Left lung (tissue), 10 donors: ENCODE data around the gene IL3RA. TPM values are rescaled to one million over a fixed set of nuclear protein-coding genes. Genes with fewer than 3 reads are reported as not detected.
"Not testable (repeated sequence)": the region's sequence is repeated elsewhere in the genome, so short reads cannot be mapped to it uniquely, and the experiment has no call there.

Experiments
- ATAC-seq: fragments of 200-7000 bp; cut with Tn5 transposase; one replicate; pipeline ENCODE4 v1.9.1; 2020; ENCODE audit warnings: moderate library complexity
- DNase-seq, 4 donors: peaks; one replicate each; pipeline ENCODE4 v3.0.0-alpha.2; 2013 to 2020
- H3K27ac ChIP-seq, 2 donors: fragments of 200-600 bp; sonication (generic) in 1 of 2; one replicate each; pipeline versions ENCODE4 v1.5.0 to v1.8.0; 2020 to 2021
- H3K27me3 ChIP-seq, 2 donors: fragments of 200-600 bp; sonication (generic) in 1 of 2; one replicate each; pipeline versions ENCODE4 v1.5.0 to v1.8.0; 2020 to 2021
- H3K36me3 ChIP-seq, 2 donors: fragments of 200-600 bp; sonication (generic) in 1 of 2; one replicate each; pipeline versions ENCODE4 v1.5.0 to v1.8.0; 2020 to 2021
- H3K4me1 ChIP-seq, 2 donors: fragments of 200-600 bp; one replicate each; pipeline ENCODE4 v1.8.0; 2021
- H3K4me3 ChIP-seq, 2 donors: fragments of 200-600 bp; sonication (generic) in 1 of 2; one replicate each; pipeline versions ENCODE4 v1.5.0 to v1.8.0; 2020 to 2021; ENCODE audit warnings: mild to moderate bottlenecking in 1 of 2
- H3K9me3 ChIP-seq, 2 donors: fragments of 200-600 bp; sonication (generic) in 1 of 2; one replicate each; pipeline versions ENCODE4 v1.5.0 to v1.8.0; 2020 to 2021
- CTCF ChIP-seq, 2 donors: fragments of 200-600 bp; sonication (generic) in 1 of 2; IDR thresholded peaks; one replicate each; pipeline versions ENCODE4 v1.5.0 to v1.8.0; 2021; ENCODE audit warnings: antibody characterized with exemption in 2 of 2
- intact Hi-C, 2 donors: fragments of 100-400 bp; cut with DNase I; formaldehyde crosslinking; loops; one replicate each; pipeline versions ENCODE4 v1.11.2 to v1.14.2; 2022
- polyA plus RNA-seq, 6 donors: library from polyadenylated mRNA; unstranded; fragments of 120-200 nt; gene quantifications; one replicate each; pipeline ENCODE4 v1.2.1, GENCODE V29; 2013; ENCODE audit not compliant: insufficient read length in 6 of 6
- total RNA-seq, 2 donors: library from RNA; stranded (reverse); fragmentation: NEBNext Ultra II Directional; extraction: Animal tissue kit (Norgen Biotek cat#: 25700); gene quantifications; one replicate each; pipeline ENCODE4 v1.2.1, GENCODE V29; 2021
- donor health status: DM: no; HTN: yes; CAD: no.
- donor health status: DM: no; HTN: no; CAD: no.

IL3RA gene
- total and polyA plus RNA-seq, 8 donors, result 13.9 to 26.6 (median 24.5) TPM

DNA sequence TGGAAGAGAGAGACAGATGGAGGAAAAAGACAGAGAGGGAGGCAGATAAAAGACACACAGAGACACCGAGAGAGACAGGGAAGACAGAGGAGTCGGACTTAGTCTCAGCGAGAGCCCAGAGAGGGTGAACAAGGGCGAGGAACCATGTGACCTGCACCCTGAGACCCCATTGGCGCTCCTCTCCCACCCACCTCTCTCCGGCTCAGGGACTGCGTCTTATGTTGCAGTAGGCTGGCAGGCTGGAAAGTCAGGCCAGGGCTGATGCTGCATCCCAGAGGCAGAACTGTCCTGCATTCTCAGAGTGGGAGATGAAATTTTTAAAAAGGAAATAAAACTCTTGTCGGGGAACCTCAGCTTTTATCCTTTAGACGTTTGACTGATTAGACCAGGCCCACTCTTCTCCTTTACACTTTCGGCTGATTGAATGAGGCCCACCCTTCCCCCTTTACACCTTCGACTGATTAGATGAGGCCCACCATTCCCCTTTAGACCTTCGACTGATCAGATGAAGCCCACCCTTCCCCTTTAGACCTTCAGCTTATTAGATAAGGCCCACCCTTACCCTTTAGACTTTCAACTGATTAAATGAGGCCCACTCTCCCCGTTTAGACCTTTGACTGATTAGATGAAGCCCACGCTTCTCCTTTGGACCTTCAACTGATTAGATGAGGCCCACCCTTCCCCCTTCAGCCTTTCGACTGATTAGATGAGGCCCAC, 29.5 kb upstream of the IL3RA start:
- no peak overlapping the region for H3K27ac ChIP-seq
- intact Hi-C loops, result no loop called here
- peaks cover 0 to 78% of the 10 kb centered on the region in 2 donors for H3K36me3 ChIP-seq
- H3K4me1 ChIP-seq, result no peaks in the 10 kb centered on the region
- H3K9me3 ChIP-seq, result peaks cover 0 to 4% of the 10 kb centered on the region in 2 donors
- DNase-seq (peak in 1 of 4 donors; percentile 18), ATAC-seq (no peak)
- no peak overlapping the region for H3K4me3 ChIP-seq
- no peak for TF ChIP-seq CTCF (IDR thresholded peaks at IDR 0.05)
- no peaks in the 10 kb centered on the region for H3K27me3 ChIP-seq

DNA sequence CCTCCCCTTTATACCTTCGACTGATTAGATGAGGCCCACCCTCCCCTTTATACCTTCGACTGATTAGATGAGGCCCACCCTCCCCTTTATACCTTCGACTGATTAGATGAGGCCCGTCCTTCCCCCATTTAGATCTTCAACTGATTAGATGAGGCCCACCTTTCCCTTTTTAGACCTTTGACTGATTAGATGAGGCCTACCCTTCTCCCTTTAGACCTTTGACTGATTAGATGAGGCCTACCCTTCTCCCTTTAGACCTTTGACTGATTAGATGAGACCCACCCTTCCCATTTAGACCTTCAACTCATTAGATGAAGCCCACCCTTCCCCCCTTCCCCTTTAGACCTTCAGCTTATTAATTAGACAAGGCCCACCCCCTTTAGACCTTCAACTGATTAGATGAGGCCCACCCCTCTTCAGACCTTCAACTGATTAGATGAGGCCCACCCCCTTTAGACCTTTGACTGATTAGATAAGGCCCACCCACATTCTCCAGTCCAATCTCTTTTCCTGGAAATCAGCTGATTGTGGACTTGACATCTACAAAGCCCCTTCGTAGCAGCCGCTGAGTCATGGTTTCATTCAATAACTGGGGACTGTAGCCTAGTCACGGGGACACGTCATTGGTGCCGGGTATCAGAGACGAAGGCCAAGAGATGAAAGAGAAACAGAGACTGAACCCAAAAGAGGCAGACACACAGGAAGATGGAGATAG, 28.8 kb upstream of the IL3RA start:
- peaks cover 0 to 73% of the 10 kb centered on the region in 2 donors for H3K36me3 ChIP-seq
- H3K27me3 ChIP-seq, result no peaks in the 10 kb centered on the region
- H3K27ac ChIP-seq, result no peak overlapping the region
- intact Hi-C loops, result no loop called here
- peaks cover 0 to 4% of the 10 kb centered on the region in 2 donors for H3K9me3 ChIP-seq
- H3K4me1 ChIP-seq, result no peaks in the 10 kb centered on the region
- TF ChIP-seq CTCF (IDR thresholded peaks at IDR 0.05), result no peak
- ATAC-seq, result no peak
- no peak for DNase-seq
- H3K4me3 ChIP-seq, result no peak overlapping the region

GRCh38 chrX:1308476-1308875, 28.1 kb upstream of the IL3RA start:
- H3K9me3 ChIP-seq, result peaks cover 0 to 4% of the 10 kb centered on the region in 2 donors
- DNase-seq (peak in 1 of 4 donors; percentile 45), ATAC-seq (no peak)
- intact Hi-C loops, result no loop called here
- H3K27ac ChIP-seq, result no peak overlapping the region
- no peaks in the 10 kb centered on the region for H3K4me1 ChIP-seq
- H3K27me3 ChIP-seq, result no peaks in the 10 kb centered on the region
- peaks cover 0 to 66% of the 10 kb centered on the region in 2 donors for H3K36me3 ChIP-seq
- no peak overlapping the region for H3K4me3 ChIP-seq
- TF ChIP-seq CTCF (IDR thresholded peaks at IDR 0.05), result no peak

DNA sequence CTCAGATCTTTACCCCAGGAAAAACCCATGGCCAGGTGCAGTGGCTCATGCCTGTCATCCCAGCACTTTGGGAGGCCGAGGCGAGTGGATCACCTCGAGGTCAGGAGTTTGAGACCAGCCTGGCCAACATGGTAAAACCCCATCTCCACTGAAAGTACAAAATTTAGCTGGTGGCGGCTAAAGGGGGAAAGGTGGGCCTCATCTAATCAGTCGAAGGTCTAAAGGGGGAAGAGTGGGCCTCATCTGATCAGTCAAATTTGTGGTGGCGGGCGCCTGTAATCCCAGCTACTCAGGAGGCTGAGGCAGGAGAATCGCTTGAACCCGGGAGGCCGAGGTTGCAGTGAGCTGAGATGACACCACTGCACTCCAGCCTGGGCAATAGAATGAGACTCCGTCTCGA, 27.7 kb upstream of the IL3RA start:
- ATAC-seq, intact Hi-C loops, H3K27ac ChIP-seq, H3K4me3 ChIP-seq, DNase-seq, H3K4me1 ChIP-seq, H3K9me3 ChIP-seq, H3K27me3 ChIP-seq: not testable (repeated sequence)
- H3K36me3 ChIP-seq, result peaks cover 0 to 61% of the 10 kb centered on the region in 2 donors

GRCh38 chrX:1313788-1314187, 22.8 kb upstream of the IL3RA start:
- no peaks in the 10 kb centered on the region for H3K9me3 ChIP-seq
- intact Hi-C loops, result no loop called here
- H3K27me3 ChIP-seq, result no peaks in the 10 kb centered on the region
- H3K4me1 ChIP-seq, result peaks cover 0 to 8% of the 10 kb centered on the region in 2 donors
- DNase-seq (peak in 2 of 4 donors; percentile 4 to 39), ATAC-seq (no peak)
- no peak overlapping the region for H3K27ac ChIP-seq
- H3K36me3 ChIP-seq, result peaks cover 0 to 18% of the 10 kb centered on the region in 2 donors
- no peak overlapping the region for H3K4me3 ChIP-seq
- no peak for TF ChIP-seq CTCF (IDR thresholded peaks at IDR 0.05)
